MM.1S (cell line): ENCODE data around the gene PNPLA6.

ENCODE experiments used
- DNase-seq: peaks from one replicate; pipeline ENCODE4 v3.0.0-alpha.2; 2015
- H2AFZ ChIP-seq: fragments of 300-600 bp; sonication (generic); 2 replicates; pipeline ENCODE4 v1.6.0; 2016; ENCODE audit warnings: antibody characterized with exemption, low read length
- H3F3A ChIP-seq: fragments of 300-600 bp; sonication (generic); 2 replicates; pipeline ENCODE4 v1.6.1; 2016; ENCODE audit warnings: mild to moderate bottlenecking, antibody characterized with exemption, low read length, moderate library complexity, mixed read lengths; ENCODE audit not compliant: insufficient read depth
- H3K27ac ChIP-seq: fragments of 300-600 bp; sonication (generic); 2 replicates; pipeline ENCODE4 v1.5.1; 2016; ENCODE audit warnings: mild to moderate bottlenecking, low read length
- H3K27me3 ChIP-seq: fragments of 300-600 bp; sonication (generic); replicated peaks from 2 replicates; pipeline ENCODE4 v1.6.0; 2016; ENCODE audit warnings: low read length; ENCODE audit not compliant: insufficient read depth
- H3K36me3 ChIP-seq: fragments of 300-600 bp; sonication (generic); replicated peaks from 2 replicates; pipeline ENCODE4 v1.6.1; 2016; ENCODE audit warnings: mild to moderate bottlenecking, low read length, mixed read lengths; ENCODE audit not compliant: insufficient read depth
- H3K4me1 ChIP-seq: fragments of 300-600 bp; sonication (generic); 2 replicates; pipeline ENCODE4 v1.6.1; 2016; ENCODE audit warnings: low read length, mixed read lengths
- H3K4me2 ChIP-seq: fragments of 300-600 bp; sonication (generic); 2 replicates; pipeline ENCODE4 v1.6.0; 2016; ENCODE audit warnings: low read depth, low read length
- H3K4me3 ChIP-seq: fragments of 300-600 bp; sonication (generic); 2 replicates; pipeline ENCODE4 v1.5.1; 2016; ENCODE audit warnings: low read length, mixed read lengths
- H3K79me2 ChIP-seq: fragments of 300-600 bp; sonication (generic); 2 replicates; pipeline ENCODE4 v1.6.1; 2016; ENCODE audit warnings: mixed run types, low read length, mixed read lengths
- H3K9ac ChIP-seq: fragments of 300-600 bp; sonication (generic); 2 replicates; pipeline ENCODE4 v1.6.1; 2016; ENCODE audit warnings: low read length, mixed read lengths
- H3K9me2 ChIP-seq: fragments of 300-600 bp; sonication (generic); replicated peaks from 2 replicates; pipeline ENCODE4 v1.6.1; 2016; ENCODE audit warnings: mild to moderate bottlenecking, low read length, mixed read lengths; ENCODE audit not compliant: insufficient read depth
- H3K9me3 ChIP-seq: fragments of 300-600 bp; sonication (generic); replicated peaks from 2 replicates; pipeline ENCODE4 v1.6.1; 2016; ENCODE audit warnings: mild to moderate bottlenecking, low read length, mixed read lengths; ENCODE audit not compliant: insufficient read depth
- H4K20me1 ChIP-seq: fragments of 300-600 bp; sonication (generic); 2 replicates; pipeline ENCODE4 v1.6.1; 2016; ENCODE audit warnings: mild to moderate bottlenecking, low read length, moderate library complexity, mixed read lengths; ENCODE audit not compliant: insufficient read depth
- EZH2 ChIP-seq: fragments of 300-600 bp; sonication (generic); optimal IDR thresholded peaks from 2 replicates; pipeline ENCODE3; 2017; ENCODE audit warnings: low read depth, mild to moderate bottlenecking, antibody characterized with exemption, low read length, mixed read lengths
- EZH2phosphoT487 ChIP-seq: fragments of 300-600 bp; sonication (generic); IDR thresholded peaks from 2 replicates; pipeline ENCODE4 v1.6.1; 2018; ENCODE audit warnings: antibody characterized with exemption, low read length
- TF ChIP-seq, protein P1 (sequence below): fragments of 300-600 bp; sonication (generic); IDR thresholded peaks from 2 replicates; pipeline ENCODE4 v1.5.1; 2016; ENCODE audit warnings: antibody characterized with exemption, low read length, mixed read lengths

The PNPLA6 gene

DNA sequence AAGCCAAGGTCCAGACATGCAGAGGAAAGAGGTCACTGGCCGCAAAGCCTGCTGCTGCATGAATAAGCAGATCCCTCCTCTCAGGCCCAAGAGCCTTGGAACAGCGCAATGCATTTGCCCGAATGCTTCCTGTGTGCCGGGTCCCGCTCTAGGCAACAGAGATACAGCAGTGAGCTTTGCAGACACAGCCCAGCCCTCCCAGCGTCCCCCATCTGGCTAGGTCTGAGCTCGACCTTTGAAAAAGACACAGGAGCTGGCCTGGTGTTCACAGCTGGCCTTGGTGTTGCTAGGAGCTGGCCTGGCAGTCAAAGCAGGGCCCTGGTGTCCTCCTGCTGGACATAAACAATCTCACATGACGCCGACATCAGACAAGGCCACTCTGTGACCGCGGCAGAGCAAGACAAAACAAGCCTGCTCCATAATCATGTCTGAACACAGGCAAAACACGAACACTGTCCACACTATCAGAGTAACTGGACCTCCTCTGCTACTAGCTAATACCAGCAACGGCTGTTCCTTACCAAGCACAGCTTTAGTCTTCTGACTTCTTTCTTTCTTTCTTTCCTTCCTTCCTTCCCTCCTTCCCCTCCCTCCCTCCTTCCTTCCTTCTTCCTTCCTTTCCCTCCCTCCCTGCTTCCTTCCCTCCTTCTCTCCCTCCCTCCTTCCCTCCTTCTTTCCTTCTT is 41.0 kb upstream of the PNPLA6 start:
- no peak overlapping the region for H2AFZ ChIP-seq
- H3K27me3 ChIP-seq: peaks cover 79% of the 10 kb centered on the region
- no peak overlapping the region for H3K27ac ChIP-seq
- TF ChIP-seq EZH2phosphoT487: no peak
- TF ChIP-seq, protein P1, sequence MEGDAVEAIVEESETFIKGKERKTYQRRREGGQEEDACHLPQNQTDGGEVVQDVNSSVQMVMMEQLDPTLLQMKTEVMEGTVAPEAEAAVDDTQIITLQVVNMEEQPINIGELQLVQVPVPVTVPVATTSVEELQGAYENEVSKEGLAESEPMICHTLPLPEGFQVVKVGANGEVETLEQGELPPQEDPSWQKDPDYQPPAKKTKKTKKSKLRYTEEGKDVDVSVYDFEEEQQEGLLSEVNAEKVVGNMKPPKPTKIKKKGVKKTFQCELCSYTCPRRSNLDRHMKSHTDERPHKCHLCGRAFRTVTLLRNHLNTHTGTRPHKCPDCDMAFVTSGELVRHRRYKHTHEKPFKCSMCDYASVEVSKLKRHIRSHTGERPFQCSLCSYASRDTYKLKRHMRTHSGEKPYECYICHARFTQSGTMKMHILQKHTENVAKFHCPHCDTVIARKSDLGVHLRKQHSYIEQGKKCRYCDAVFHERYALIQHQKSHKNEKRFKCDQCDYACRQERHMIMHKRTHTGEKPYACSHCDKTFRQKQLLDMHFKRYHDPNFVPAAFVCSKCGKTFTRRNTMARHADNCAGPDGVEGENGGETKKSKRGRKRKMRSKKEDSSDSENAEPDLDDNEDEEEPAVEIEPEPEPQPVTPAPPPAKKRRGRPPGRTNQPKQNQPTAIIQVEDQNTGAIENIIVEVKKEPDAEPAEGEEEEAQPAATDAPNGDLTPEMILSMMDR: no peak
- TF ChIP-seq EZH2: no peak
- H3K9me2 ChIP-seq: no peaks in the 10 kb centered on the region
- no peak overlapping the region for H3K4me2 ChIP-seq
- no peaks in the 10 kb centered on the region for H3K4me1 ChIP-seq
- H3F3A ChIP-seq: no peaks in the 10 kb centered on the region
- no peak overlapping the region for H3K9ac ChIP-seq
- H3K9me3 ChIP-seq: no peaks in the 10 kb centered on the region
- no peaks in the 10 kb centered on the region for H3K36me3 ChIP-seq
- H3K79me2 ChIP-seq: no peaks in the 10 kb centered on the region
- H4K20me1 ChIP-seq: no peaks in the 10 kb centered on the region
- DNase-seq: no peak
- no peak overlapping the region for H3K4me3 ChIP-seq

- Histone ChIP-seq H3K9me2 (no peaks in the 10 kb centered on the region), H3K27me3 (peaks cover 76% of the 10 kb centered on the region), H3K36me3 (no peaks in the 10 kb centered on the region), H3K9me3 (no peaks in the 10 kb centered on the region), H3K4me1 (no peaks in the 10 kb centered on the region), H2AFZ (no peak overlapping the region), H3K9ac (no peak overlapping the region), H4K20me1 (no peaks in the 10 kb centered on the region), H3F3A (no peaks in the 10 kb centered on the region), H3K27ac (no peak overlapping the region), H3K4me2 (no peak overlapping the region), H3K4me3 (no peak overlapping the region), H3K79me2 (no peaks in the 10 kb centered on the region)
- TF ChIP-seq EZH2: no peak
- TF ChIP-seq, protein P1: peak; percentile 49
- peak; percentile 34 for DNase-seq
Measured at GRCh38 chr19:7497292-7497691, 38.2 kb upstream of the PNPLA6 start.

DNA sequence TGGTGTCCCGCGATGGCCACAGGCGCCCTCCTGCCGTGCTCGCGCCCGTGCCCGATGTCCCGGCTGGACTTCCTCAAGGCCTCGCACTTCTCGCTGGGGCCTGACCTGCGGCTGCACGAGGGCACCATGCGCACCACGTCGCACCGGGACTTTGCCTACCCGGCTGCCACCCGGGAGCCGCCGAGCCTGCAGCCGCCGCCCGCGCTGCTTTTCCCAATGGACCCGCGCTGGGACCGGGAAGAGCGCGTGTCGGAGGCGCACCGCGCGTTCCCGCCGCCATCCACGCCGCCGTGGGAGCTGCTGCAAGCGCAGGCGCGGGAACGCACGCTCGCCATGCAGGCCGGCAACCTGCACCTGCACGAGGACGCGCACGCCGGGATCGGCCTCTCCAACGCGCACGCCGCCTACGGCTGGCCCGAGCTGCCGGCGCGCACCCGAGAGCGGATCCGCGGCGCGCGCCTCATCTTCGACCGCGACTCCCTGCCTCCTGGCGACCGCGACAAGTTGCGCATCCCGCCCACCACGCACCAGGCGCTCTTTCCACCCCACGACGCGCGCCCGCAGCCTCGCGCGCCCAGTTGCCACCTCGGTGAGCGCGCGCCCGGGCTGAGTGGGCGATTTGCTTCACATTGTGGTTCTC is 34.6 kb upstream of the PNPLA6 start:
- Histone ChIP-seq H3K79me2 (no peaks in the 10 kb centered on the region), H3K4me3 (no peak overlapping the region), H3K4me1 (no peaks in the 10 kb centered on the region), H3K9me2 (no peaks in the 10 kb centered on the region), H3K27me3 (peaks cover 63% of the 10 kb centered on the region), H3K36me3 (no peaks in the 10 kb centered on the region), H4K20me1 (no peaks in the 10 kb centered on the region), H2AFZ (no peak overlapping the region), H3K9ac (no peak overlapping the region), H3K27ac (no peak overlapping the region), H3K4me2 (no peak overlapping the region), H3F3A (no peaks in the 10 kb centered on the region), H3K9me3 (no peaks in the 10 kb centered on the region)
- no peak for DNase-seq
- TF ChIP-seq EZH2 (no peak), EZH2phosphoT487 (no peak)
- TF ChIP-seq, protein P1: no peak
